GM08714 (cell line): ENCODE results near the gene PXDC1.

Source experiments
- H3K4me3 ChIP-seq: fragments of 200-500 bp; sonication (Bioruptor generic); 2 replicates; pipeline ENCODE4 v1.5.1; 2014; ENCODE audit warnings: mild to moderate bottlenecking, low read length, inconsistent platforms
- ZNF274 ChIP-seq: IDR thresholded peaks from 2 replicates; pipeline ENCODE4 v1.6.1; 2012; ENCODE audit warnings: mild to moderate bottlenecking, low read depth, low read length

PXDC1 gene

DNA sequence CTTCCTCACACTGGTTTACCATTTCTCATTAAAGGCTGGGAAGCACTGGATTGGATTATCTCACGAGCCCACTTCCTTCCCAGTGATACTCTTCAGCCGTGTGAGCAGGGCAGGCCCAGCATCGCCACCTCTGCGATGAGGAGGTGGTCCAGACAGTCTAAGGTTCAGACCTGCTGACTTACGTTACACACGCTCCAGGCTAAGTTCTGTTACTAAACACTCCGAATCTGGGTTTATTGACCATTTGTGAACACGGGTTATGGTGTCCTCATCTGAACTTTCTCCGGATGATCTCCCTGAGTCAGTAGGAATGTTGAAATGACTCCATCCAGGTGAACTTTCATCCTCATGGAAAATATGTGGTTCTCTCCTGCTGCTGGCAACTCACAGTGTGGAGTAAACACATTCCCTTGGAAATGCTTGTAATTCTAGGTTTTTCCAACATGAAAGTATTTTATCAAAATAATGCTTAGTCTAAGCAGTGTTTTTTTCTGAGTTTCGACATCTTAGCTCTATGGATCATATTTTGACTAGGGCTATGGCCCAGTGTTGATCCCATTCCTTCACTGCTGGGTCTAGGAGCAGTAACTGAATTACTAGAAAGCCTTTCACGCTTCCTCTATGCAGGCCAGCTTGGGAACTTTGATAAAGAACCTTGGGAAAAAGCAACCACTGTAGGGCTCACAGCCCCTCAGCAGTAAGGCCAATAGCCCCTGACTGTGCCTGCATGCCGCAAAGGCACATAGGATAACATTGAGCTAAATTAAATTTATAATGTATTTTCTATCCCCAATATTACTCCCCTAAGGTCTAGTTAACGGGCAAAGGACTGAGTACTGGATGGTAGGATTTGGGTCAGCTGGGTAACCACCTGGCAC is 37.7 kb upstream of the PXDC1 start:
- H3K4me3 ChIP-seq, result no peak overlapping the region
- TF ChIP-seq ZNF274, result no peak

DNA sequence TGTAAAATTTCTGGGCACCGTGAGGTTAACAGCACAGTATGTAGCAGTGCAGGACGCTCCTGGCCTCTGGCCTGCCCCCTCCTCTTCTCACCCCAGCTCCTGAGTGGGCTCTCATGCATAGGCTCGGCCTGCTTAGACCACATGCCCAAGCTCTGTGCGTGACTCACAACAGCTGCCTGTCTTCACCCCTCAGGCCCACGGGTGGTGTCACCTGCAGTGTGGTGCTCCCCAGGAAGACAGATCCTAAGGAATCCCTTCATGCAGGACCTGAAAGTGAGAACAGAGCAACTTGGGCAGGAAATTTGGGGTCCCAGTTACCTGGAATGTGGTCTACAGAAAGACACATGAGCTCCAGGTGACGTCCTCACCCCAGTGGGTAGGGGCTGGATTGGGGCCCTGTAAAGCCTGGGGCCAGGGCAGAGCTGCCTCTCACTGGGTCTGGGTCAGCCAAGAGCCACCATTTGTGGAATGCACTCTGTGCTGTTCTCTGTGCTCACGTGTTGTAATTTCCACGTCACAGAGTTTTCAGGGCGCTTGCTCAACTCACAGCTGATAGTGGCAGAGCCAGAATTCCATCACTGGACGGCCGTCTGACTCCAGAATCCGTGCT is 37.0 kb upstream of the PXDC1 start:
- no peak for TF ChIP-seq ZNF274

GRCh38 chr6:3786141-3786540 is 34.6 kb upstream of the PXDC1 start:
- TF ChIP-seq ZNF274, result no peak
- H3K4me3 ChIP-seq, result no peak overlapping the region

More for the DNA sequence above, 37.0 kb upstream of the PXDC1 start:
- H3K4me3 ChIP-seq, result no peak overlapping the region

GRCh38 chr6:3785745-3786098 is 34.2 kb upstream of the PXDC1 start:
- no peak for TF ChIP-seq ZNF274
- H3K4me3 ChIP-seq, result no peak overlapping the region

GRCh38 chr6:3784885-3785744 is 33.6 kb upstream of the PXDC1 start:
- no peak for TF ChIP-seq ZNF274
- no peak overlapping the region for H3K4me3 ChIP-seq

DNA sequence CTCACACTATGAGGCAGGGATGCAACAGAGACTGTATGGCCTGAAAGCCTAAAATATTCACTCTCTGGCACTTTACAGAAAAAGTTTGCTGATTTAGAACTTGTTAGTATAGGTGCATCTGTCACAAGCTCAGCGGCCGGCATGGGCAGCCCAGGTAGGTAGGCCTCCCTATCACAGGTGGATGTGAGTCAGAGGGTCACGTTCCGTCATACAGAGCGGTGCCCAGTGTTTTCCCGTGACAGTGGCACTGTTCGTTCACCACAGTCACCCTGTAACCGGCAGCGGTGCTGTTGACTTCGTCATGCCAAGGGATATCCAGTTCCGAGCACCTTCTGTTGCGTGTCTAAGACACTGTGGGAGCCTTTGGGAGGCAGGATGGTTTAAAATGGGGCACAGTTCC is 32.9 kb upstream of the PXDC1 start:
- H3K4me3 ChIP-seq, result no peak overlapping the region
- TF ChIP-seq ZNF274, result no peak

DNA sequence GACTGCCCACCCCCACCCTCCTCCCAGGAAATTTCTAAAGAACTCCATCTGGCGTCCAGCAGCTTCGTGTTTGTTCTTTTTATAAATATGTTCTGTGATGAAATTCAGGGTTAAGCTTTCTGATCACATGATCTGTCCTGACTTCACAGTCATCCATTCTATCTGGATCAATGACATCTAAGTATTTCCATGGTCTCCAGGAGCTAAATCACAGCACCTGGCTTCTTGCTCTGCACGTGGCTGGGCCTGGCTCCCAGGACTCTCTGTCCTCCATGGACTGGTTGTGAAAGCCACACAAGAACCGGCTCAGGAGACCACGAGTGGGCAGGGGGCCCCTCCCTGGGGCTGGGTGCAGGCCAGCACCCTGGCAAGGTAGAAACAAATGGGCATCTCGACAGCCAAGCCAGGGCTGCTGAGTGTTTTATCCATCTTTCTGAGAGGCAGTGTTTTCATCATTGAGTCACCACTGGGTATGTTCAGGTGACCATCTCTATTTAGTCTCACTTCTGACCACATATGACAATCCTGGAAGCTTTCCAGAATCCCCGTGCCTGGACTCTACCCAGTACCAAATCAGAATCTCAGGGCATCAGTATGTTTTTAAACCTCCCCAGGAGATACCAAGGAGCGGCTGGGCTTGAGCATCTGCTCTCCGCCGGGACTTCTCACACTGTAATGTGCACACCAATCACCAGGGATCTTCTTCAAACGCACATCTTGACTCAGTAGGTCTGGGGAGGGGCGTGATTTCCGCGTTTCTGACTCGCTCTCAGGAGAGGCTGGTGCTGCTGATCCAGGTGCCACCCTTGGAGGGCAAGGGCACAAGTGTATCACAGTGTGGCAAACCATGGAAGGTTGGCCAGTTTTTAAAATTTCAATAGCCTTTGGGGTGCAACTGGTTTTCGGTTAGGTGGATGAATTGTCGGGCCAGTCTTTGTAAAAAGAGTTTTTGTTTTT is 31.6 kb upstream of the PXDC1 start:
- no peak for TF ChIP-seq ZNF274
- no peak overlapping the region for H3K4me3 ChIP-seq

- TF ChIP-seq ZNF274, result no peak
- H3K4me3 ChIP-seq, result no peak overlapping the region
Measured at GRCh38 chr6:3781504-3781903, 30.0 kb upstream of the PXDC1 start.

- H3K4me3 ChIP-seq, result no peak overlapping the region
- no peak for TF ChIP-seq ZNF274
Measured at GRCh38 chr6:3779574-3779849, 28.0 kb upstream of the PXDC1 start.

DNA sequence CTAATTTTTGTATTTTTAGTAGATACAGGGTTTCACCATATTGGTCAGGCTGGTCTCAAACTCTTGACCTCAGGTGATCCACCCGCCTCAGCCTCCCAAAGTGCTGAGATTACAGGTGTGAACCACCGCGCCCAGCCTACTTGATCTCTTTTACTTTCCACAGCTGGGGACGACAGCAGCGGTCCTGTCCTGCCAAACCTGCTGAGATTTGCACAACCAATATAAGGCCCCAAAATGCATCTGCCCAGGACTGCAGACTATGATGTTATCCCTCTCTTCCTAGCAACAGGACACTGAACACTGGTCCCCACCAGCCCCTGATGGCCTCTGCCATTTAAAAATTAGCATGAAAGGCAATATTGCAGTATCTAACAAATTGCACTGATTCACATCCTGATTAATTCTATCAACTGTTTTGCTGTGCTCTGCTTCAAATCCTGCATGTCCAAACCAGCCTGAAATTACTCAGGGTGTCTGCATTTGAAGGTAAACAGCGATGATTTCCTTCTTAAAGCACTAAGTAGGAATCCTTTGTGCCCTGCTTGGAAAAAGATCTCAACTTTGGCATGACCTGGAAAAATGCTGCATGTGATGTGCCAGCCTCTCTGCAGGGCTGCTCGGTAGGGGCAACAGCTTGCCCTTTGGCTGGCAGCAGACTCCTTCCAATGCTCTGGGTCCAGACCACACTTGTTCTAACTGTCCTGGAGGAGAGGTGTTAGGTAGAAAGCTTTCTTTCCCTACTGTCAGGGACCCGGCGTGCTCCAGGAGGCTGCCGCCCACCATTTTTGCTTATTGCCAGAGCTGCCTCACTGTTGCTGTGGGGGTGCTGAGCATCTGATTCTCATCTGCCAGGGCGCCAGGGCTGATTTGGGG is 27.4 kb upstream of the PXDC1 start:
- H3K4me3 ChIP-seq, result no peak overlapping the region
- TF ChIP-seq ZNF274, result no peak

DNA sequence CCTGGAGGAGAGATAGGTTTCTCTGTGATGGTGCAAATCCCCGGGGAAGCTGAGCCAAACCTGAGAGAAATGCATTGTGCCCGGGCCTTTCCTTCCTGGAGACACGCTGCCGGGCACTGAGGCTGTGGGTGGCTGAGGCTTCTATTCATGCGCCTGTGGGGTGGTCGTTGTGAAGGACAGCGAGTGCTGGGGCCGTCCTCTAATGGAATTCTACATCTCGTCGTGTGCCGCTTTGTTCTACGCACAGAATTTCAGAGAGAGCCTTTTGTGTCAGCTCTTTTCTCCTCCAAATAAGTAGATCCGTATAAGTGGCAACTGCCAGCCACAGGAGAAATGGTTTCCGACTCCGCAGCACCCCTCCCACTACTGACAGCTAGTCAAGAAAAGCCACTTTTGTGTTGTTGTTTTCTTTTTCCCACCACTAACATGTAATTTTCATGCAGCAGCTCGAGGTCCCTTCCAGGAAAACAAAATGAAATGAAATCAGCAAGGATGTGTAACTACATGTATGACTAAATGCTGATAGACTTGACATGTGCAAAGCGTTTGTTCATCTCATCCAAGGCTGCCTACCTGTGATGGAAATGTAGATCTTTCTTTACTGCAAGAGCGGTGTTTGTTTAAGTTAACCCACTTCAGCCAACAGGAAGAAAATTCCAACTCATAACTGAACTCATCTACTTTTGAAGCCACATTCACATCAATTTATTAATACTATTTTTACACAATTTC is 26.4 kb upstream of the PXDC1 start:
- H3K4me3 ChIP-seq, result no peak overlapping the region
- no peak for TF ChIP-seq ZNF274

DNA sequence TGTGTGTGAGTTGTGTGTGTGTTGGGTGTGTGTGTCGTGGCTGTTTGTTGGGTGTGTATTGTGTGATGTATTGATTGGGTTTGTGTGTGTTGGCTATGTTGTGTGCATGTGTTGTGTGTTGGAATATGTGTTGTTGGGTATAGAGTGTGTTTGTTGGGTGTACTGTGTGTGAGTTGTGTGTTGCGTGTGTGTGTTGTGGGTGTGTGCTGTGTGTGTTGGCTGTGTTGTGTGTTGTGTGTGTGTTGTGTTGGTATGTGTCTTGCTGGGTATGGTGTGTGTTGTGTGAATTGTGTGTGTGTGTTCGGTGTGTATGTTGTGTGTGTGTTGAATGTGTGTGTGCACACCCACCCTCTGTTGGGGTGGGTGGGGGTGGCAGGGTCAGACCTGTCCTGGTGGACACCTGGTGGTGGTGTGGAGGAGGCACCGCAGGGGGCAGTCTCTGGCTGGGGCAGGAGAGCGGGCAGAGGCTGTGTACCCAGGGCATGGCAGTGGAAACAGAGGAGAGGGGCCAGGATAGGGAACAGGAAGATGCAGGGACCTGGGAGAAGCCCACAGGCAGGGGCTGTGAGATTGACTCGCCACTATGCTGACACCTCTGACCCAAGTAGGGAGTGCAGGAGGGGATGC is 25.5 kb upstream of the PXDC1 start:
- H3K4me3 ChIP-seq, result no peak overlapping the region
- no peak for TF ChIP-seq ZNF274
